Activated T-cell treated with anti-CD3 and anti-CD28 coated beads for 1 hour (primary cell): ENCODE measurements around the gene RCL1.
A peak's percentile ranks its signal among the peaks of the same experiment; 100 is the strongest.
"Not testable (repeated sequence)": the region's sequence is repeated elsewhere in the genome, so short reads cannot be mapped to it uniquely, and the experiment has no call there.

ENCODE experiments used
- DNase-seq: peaks from one replicate; pipeline ENCODE4 v3.0.0-alpha.2; 2020; ENCODE audit warnings: low read depth

The RCL1 gene, protein sequence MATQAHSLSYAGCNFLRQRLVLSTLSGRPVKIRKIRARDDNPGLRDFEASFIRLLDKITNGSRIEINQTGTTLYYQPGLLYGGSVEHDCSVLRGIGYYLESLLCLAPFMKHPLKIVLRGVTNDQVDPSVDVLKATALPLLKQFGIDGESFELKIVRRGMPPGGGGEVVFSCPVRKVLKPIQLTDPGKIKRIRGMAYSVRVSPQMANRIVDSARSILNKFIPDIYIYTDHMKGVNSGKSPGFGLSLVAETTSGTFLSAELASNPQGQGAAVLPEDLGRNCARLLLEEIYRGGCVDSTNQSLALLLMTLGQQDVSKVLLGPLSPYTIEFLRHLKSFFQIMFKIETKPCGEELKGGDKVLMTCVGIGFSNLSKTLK

DNA sequence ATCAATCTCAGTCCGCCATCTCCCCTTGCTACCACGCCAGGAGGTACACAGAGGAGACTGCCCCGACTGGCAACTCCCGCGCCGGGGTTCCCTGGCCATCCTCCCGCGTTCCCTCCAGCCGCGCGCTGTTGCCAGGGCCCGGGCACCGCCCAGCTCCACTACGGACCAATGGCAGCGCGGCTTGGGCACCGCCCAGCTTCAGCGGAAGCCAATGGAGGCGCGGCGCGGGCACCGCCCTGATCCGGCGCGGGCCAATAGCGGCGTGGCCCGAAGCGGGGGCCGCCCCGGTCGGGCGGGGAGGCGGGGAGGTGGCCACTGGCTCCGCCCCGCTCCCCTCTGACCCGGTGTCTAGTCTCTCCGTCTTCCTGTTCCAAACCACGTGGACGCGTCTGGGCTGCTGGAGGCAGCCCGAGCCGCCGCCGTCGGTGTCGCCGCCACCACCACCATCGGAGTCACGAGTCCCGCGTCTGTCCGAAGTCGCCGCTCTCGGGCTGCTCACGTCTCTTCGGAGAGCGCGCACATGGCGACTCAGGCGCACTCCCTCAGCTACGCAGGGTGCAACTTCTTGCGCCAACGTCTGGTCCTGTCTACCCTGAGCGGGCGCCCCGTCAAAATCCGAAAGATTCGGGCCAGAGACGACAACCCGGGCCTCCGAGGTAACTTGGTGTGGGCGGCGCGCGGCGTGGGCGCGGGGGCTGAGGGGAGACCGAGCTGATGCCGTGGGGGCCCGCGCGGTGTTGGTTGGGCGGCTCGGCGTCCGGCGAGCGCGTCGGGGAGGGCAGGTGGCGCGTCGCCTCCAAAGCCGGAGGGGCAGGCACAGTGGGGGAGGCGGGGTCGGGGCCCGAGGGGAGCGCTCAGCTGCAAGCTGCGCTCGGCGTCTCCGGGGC, at the start of gene RCL1:
RCL1 (plus strand) TSS at position 373 of the 887 bp plus-strand sequence; CDS start at position 521, 148 bp downstream.
- peak; percentile 89 for DNase-seq

DNA sequence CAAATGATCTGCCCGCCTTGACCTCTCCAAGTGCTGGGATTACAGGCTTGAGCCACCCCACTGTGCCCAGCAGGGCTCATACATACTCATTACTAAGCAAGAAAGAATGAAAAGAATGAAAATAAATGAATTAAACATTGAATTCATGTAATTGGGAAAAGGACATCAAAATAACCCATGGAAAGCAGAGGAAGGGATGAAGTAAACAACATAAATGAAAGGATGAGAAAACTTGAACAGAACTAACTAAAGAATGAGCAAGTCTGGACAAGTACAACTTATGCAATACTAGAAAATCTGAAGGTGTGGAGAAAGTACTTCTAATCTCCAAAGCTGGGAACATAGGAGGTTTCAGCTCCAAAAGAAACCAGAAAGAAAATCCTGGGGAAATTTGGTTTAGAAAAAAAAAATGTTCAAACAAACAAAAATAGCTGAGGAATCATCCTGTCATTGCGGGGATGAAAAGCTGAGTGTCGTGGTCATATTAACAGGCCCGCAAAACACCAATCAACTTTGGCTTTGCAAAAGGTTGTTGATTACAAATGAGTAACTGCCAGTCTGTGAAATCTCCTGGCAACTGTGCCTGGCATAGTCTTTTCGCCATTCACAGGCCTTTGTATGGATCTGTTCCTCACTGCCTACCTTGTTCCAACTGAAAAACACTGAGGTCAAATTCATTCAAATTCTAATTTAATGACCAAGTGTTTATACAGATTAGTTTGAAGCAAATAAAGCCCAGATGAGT, 49.4 kb upstream of the RCL1 start:
- DNase-seq, result no peak

DNA sequence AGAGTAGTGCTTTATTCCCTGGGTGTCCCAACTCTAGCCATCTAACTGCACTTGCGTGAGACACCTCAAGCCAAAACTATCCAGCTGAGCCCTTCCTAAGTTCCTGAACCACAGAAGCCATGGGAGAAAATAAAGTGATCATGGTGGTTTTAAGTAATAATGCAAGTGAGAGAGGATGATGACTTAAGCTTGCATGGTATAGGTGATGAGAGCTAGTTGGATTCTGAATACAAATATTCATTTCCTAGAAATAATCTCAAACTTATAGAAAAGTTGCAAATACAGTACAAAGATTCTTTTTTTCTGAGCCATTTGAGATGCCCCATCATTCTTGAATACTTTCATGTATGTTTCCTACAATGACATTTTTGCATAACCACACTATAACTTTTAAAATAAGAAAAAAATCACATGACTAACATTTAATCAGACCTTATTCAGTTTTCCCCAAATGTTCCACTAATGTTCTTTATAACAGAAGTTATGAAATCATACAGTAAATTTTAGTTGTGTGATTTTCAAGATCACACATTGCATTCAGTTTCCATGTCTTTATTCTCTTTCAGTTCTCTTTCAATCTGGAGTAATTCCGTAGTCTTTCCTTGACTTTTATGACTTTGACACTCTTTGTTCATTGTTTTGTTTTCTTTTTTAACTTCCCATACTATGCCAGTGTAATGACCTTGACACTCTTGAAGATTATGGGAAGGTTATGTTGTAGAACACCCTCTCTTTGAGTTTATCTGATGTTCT, 46.3 kb upstream of the RCL1 start:
- DNase-seq, result no peak

DNA sequence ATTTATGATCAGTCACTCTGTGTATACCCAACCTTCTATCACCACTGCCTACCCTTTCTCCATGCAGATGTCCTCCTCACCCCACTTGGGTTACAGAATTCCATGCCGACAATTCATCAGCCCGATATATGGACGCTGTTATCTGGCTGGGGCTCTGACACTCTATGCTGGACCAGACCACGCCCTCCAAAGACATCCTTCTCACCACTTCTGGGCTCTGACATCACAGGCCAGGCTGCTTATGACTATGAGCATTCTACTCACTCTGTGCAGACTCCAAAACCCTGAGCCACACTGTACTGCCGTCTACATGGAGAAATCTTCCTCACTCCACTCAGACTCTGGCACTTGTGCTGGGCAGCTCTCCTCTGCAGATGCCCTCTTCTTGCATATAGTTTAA, 44.1 kb upstream of the RCL1 start:
- no peak for DNase-seq

DNA sequence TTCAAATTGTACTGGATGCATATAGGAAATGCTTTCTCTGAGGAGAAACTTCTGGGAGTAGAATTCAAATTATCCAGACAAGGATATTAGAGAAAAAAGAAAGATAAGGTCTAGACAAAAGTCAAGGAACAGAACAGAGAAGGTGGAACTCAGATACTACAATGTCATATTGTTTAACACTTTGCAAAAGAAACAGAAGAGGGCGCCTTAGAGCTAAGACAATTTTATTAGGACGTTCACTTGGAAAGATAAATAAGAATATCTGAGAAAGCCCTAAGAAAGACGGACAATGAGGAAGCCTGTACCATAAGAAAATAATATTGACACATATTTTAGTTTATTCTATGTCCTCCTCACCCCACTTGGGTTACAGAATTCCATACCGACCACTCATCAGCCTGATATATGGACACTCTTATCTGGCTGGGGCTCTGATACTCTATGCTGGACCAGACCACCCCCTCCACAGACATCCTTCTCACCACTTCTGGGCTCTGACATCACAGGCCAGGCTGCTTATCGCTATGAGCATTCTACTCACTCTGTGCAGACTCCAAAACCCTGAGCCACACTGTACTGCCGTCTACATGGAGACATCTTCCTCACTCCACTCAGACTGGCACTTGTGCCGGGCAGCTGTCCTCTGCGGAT, 42.6 kb upstream of the RCL1 start:
- DNase-seq, result no peak

DNA sequence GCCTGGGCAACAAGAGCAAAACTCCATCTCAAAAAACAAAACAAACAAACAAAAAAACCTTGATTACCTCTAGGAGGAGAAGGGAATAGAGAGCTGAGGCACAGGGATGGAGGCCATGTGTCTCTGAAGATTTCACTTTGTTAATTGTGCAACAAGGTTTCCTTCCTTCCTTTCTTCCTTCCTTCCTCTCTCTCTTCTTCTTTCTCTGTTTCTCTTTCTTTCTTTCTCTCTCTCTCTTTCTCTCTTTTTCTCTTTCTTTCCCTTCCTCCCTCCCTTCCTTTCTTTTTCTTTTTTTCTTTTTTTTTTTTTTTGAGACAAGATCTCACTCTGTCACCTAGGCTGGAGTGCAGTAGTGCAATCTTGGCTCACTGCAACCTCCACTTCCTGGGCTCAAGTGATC, 38.2 kb upstream of the RCL1 start:
- DNase-seq, result not testable (repeated sequence)

DNA sequence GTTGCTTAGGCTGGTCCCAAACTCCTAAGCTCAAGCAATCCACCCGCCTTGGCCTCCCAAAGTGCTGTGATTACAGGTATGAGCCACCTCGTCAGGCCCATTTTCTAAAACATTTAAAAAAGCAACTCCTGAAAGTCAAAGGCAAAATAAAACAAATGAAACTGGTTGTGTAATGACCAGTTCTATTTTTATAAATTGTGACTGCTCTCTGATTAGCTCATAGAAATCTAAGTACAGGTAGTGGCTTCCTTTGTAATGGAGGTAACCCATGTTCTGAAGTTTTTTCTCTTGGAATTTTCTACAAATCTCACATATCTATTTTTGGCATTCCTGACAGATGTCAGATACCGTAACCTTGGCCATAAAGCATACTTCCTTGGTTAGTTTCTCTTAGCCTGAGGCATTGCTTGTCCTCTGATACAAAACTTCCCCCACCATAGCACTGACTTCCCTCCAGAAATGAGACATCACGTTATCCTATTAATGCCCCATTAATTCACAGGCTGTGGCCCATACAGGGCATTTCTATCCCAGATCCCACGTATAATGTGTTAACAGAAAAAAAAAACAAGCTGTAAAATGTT, 37.6 kb upstream of the RCL1 start:
- DNase-seq, result no peak

DNA sequence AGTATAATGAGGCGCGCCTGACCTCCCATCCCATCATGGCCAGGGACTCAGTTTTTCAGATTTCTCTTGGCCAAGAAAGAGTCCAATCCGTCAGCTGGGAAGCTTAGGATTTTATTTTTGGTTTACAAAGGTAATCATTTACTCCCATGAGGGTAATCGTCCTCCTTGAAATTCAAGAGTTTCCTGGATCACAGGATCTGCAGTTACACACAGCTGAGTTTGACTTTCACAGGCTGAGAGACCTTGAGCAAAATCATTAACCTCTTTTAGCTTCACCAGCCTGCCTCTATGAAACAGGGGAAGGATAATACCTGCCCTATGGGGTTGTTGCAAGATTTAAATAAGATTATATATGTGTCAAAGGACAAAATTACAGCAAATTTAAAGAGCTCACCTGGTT, 36.3 kb upstream of the RCL1 start:
- DNase-seq, result no peak

DNA sequence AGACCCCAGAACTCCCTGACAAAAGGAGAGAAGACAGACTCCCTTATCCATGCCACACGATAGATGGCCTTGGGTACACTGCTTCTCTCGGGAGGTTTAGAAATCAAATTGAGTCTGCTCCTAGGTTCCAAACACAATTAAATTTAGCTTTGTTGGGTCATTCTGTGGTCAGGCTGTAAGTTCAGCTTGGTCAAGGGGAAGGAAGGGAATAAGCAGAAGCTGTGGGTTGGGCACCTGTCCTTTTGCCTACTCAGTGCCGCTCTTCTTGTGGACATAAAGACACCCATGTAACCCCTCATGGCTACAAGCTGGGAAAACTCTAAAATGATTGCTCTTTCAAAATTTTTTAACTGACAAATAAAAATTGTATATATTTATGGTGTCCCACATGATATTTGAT, 32.6 kb upstream of the RCL1 start:
- DNase-seq, result no peak

DNA sequence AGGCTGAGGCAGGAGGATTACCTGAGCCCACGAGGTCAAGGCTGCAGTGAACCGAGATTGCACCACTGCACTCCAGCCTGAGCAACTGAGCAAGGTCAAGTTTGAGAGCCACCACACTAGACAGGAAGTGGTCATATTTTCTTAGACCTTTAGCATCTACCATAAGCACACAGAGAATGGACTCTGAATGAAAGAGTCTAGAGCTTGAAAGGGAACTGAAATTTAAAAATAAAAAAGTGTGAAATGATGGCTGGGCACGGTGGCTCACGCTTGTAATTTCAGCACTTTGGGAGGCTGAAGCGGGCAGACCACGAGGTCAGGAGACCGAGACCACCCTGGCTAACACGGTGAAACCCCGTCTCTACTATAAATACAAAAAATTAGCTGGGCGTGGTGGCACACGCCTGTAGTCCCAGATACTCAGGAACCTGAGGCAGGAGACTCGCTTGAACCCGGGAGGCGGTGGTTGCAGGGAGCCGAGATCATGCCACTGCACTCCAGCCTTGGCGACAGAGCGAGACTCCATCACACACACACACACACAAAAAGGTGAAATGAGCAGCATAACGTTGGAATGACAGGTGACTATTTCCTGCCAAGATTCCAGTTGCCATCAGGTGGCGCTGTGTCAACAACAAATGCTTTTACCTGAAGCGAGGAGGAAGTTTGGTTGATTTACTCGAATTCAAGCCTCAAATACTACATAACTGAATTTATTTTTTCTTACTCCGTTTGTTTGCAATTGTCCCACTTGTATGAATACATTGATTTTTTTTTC, 30.4 kb upstream of the RCL1 start:
- DNase-seq, result peak; percentile 79

DNA sequence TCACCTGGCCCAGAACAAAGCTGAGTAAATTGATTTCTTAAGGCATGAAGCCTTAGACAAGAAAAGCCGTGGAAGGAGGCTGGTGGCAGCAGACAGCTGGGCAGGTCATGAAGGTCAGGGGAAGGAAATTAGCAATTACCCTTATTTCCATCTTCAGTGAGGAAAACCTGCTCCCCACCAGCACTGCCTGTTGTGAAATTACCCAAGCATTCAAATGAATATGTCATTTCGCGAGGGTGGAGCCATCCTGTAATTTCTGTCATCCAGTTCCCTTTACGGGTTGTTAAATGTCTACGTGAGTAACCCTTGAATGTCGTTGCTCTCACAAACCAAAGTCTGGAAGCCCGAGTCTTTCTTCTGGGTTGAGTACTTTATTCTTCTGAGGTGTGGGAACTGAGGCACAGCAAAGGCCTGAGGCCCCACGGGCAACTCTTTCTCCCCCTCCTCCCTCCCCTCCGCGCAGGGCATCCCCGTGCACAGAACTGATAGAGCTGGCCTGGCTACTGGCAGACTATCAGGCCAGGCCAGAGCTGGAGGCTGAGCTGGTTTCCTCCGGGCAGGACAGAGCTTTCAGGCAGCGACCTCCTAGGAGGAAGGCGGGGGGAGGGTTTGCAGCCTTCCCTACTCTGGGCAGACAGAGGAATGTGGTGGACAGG, 29.7 kb upstream of the RCL1 start:
- no peak for DNase-seq

DNA sequence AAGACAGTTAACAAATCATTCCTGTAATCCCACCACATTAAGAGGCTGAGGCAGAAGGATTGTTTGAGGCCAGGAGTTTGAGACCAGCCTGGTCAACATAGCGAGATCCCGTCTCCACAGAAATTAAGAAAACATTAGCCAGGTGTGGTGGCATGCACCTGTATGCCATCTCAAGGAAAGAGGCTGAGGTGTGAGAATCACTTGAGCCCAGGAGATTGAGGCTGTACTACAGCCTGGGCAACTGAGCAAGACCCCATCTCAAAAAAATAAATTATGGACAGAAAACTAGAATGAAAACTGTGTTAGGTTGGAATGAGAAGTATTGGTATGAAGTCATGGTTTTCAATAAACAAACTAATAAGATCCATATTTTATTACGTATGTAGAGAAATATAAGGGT, 28.7 kb upstream of the RCL1 start:
- DNase-seq, result no peak

DNA sequence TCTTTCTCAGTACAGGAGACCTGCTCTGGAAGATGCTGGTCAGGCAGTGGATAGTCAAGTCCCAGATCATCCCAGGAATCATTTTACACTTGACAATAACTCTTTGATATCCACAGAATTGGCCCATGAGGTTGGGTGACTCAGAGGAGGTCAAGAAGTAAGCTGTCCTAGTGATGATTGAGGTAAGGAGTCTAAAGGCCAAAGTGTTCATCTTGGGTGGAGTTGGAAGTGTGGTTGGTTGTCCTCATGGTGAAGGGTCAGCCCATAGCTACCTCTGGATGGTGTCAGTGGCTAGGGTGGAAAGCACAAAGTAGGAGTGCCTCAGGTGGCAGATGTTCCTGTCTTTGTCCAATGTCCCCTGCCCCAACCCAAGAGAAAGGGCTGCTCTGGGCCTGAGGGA, 24.1 kb upstream of the RCL1 start:
- DNase-seq, result no peak

DNA sequence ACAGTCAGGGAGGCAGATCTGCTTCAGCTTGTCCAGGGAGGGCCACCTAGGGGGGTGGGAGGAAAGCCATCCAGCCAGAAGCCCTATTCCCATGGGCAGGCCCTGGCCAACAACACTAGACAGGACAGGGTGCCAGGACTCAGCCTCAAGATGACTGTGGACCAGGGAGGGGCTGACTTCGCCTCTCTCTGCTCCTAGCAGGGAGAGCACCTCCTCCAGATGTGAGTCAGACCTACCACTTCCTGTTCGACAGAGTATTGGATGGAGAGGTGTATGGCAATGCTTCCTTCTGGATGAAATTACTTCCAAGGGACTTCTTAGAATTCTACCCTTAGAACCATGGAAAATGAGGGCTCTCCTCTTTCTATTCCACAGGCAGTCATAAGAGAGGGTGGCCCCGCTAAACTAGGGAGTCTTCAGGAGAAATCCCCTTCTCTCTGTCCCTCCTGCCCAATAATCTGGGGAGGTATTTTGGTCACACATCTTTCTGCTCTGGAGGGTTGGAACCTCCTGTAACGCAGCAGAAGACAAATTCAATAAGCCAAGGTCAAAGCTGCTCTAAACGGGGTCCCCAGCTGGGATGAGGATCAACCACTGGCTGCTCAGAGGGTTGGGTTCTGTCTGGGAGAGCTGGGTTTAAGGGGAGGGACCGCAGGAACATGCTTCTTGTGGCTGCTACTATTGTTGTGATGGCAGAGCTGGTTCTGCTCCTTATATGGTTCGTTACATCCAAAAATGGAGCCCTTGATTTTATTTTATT, 23.2 kb upstream of the RCL1 start:
- no peak for DNase-seq

DNA sequence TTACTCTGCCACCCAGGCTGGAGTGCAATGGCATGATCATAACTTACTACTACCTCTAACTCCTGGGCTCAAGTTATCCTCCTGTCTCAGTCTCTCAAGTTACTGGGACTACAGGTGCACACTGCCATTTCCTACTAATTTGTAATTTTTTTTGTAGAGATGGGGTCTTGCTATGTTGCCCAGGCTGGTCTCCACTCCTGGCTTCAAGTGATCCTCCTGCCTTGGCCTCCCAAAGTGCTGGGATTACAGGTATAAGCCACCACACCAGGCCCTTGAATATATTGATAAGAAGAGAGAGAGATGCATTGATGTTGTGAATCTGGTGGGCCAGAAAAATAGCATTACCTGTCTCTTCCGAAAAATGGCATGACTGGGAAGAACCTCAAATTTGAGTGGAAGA, 21.0 kb upstream of the RCL1 start:
- DNase-seq, result no peak

DNA sequence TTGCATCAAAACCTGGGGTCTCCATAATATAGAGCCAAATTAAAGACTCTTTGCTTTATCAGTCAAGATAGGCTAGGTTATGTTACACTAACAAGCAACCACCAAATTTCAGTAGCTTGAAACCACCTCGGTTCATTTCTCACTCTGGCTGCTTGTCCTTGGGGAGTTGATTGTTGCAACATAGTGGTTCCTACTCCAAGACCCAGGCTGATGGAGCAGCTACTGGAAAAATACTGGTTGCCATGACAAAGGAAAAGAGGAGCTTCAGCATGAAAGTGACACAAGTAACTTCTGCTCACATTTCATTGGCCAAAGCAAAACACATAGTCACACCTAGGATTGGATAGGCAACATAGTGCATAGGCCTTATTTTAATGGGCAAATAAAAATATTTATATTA, 18.5 kb upstream of the RCL1 start:
- DNase-seq, result no peak

DNA sequence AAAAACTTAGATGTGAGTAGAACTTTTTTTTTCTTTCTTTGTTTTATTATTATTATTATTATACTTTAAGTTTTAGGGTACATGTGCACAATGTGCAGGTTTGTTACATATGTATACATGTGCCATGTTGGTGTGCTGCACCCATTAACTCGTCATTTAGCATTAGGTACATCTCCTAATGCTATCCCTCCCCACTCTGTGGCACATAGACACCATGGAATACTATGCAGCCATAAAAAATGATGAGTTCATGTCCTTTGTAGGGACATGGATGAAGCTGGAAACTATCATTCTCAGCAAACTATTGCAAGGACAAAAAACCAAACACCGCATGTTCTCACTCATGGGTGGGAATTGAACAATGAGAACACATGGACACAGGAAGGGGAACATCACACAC, 17.8 kb upstream of the RCL1 start:
- DNase-seq, result not testable (repeated sequence)

DNA sequence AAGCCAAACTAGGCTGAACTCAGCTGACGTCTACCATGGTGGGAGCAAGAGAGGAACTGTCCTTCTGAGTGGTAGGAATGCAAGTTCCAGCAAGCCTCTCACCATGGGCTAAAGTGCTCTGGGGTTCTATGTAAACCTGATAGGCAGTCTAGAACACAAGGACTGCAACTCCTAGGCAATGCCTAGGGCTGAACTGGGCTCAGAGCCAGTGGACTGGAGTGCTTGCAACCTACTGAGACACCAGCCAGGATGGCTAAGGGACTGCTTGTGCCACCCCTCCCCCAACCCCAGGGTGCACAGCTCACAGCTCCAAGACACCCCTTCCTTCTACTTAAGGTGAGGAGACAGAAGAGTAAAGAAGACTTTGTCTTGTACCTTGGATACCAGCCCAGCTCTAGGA, 12.1 kb upstream of the RCL1 start:
- no peak for DNase-seq

DNA sequence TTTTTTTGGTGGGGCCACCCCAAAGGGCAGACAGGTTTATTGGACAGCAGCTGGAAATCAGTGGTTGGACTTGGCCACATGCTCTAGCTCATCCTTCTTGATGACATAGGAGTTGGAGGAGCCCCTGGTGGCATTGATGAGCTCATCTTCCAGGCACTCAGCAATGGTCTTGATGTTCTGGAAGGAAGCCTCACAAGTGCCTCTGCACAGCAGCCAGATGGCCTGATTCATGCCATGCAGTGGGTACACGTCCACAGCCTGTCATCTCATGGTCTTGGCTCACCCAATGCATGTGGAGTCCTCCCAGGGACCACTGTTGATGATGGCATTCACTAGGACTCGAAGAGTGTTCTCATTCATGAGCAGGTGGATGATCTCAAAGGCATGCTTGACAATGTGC, 11.3 kb upstream of the RCL1 start:
- no peak for DNase-seq
